Mucosa of gallbladder (tissue), 1 donor: ENCODE measurements around the gene CHRM1. TPM values are rescaled to one million over a fixed set of nuclear protein-coding genes. Genes with fewer than 3 reads are reported as not detected.

ENCODE experiments used
- DNase-seq: peaks from one replicate; pipeline ENCODE4 v3.0.0-alpha.2; 2020; ENCODE audit warnings: low spot score
- total RNA-seq: library from RNA; stranded (reverse); gene quantifications from one replicate; pipeline ENCODE4 v1.2.1, GENCODE V29; 2021
- donor health status: DM: no; HTN: no; CAD: no.

The CHRM1 gene
- total RNA-seq, 1 donor from 2014 or later, result 0.09 TPM

DNA sequence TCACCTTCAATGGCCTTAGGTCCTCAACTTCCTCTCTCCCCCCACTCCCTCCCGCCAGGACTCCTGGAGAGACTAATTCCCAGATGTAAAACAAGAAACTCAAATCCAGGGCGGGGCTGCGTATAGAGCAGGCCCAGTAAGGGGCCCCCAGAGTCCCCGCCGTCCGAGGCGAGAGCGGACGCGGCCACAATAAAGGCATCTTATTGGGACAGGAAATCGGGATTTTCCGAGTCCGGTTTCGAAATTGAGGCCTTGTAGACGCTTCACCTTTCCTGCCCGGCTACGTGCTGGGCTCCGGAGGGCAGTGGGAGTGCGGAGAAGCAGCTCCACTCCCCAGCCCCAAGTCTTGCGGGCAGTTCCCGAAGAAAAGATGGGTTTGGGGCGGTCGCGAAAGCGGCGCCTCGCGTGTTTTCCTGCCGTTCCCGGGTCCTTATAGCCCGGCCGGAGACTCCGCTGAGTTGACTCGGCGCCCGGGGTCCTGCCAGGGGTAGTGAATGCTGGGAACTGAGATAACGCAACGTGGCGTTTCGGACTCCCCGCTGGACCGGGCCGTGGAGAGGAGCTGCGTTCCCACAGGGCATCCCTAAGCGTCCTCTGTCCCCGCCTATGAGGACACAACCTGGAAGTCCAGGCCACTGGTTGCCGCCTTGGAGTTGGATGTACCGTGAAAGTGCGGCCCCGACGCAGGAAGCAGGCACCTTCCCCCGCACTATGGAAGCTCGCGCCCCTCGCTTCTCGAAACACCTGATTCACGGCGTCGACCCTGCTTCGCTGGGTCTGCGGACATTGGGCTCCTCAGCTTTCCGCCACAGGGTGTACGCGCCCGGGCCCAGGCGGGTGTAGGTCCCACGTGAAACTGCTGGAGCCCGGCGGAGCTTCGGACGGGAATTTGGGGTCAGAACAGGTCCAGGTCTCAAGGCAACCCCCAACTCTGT lies 4.8 kb upstream of the CHRM1 start:
- no peak for DNase-seq

DNA sequence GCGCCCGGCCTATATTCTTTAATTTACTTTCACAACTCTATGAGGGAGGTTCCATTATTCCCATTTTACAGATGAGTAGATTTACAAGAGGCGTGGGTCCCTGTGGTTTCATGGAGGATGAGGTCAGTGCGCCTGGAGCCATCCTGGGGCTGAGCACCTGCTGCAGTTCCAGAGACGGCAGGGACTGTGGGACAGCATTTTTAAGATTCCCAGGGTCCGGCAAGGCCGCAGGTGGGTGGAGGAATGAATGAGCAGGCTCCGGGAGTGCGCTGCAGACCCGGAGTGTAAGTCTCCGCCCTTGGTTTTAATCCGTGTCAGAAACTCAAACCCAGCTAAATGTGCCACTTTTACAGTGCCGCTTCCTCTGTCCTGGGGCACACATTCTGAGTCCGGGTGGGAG lies 4.1 kb upstream of the CHRM1 start:
- DNase-seq, result no peak

GRCh38 chr11:62923601-62924411 lies 2.6 kb upstream of the CHRM1 start:
- DNase-seq, result no peak

DNA sequence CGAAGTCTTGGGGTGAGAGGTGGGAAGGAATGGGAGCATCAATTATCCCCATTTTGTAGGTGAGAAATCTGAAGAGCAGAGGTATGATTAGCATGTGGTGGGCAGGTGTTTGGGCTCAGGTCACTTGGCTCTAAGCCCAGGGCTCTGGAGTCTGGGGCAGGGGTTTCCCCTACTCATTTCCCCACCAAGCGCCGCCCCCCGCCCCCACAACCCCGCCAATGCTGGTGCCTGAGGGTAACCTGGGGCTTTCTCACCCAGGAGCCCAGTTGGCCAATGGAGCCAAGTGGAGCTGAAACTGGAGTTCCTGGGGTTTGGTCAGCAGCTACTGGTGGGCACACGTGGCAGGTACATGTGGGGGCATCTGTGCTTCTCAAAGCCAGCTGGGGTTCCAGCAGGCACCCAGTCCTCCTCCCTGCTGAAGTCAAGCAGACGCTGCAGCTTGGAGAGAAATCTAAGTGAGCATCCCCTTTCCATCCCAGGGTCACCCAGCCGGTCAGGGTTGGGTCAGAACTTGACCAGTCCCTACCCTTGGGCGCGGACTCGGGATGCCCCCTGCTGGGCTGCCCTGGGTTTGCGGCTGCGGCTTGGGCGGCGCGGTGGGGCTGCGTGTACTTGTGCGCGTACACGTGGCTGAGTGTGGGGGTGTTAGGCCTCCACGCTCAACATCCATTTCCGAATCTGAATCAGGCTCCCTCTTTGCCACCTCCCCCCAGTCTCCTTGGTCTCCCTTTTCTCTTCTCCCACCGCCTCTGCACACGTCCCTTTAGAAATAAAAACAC lies 1.7 kb upstream of the CHRM1 start:
- no peak for DNase-seq

GRCh38 chr11:62922189-62922589 lies 1.0 kb upstream of the CHRM1 start:
- no peak for DNase-seq

DNA sequence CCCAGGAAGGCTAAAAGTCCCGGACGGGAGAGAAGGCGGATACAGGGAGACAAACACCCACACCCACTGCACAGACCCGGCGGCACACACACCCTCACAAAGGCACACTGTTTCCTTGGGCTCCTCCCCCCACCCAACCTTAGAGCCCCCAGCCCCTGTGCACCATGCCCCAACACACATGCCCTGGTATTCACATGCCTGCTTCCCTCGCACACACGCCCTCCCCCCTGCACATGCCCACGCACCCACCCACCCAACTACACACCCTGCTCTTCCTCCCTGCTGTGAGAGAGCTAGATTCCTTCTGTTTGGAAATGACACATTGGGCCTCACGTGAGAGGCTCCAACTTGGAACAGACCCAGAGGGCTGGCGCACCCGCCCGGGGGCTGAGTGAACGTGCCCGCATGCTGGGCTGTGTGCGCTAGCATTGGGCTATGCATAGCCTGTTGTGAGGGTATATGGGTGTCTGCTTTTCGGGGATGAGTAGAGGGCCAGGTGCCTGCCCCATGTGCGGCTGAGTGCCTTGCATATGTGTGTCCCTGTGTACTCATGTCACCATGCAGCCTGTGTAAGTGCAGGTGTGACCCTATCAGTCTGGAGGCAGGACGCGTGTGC lies 518 bp upstream of the CHRM1 start:
- no peak for DNase-seq

DNA sequence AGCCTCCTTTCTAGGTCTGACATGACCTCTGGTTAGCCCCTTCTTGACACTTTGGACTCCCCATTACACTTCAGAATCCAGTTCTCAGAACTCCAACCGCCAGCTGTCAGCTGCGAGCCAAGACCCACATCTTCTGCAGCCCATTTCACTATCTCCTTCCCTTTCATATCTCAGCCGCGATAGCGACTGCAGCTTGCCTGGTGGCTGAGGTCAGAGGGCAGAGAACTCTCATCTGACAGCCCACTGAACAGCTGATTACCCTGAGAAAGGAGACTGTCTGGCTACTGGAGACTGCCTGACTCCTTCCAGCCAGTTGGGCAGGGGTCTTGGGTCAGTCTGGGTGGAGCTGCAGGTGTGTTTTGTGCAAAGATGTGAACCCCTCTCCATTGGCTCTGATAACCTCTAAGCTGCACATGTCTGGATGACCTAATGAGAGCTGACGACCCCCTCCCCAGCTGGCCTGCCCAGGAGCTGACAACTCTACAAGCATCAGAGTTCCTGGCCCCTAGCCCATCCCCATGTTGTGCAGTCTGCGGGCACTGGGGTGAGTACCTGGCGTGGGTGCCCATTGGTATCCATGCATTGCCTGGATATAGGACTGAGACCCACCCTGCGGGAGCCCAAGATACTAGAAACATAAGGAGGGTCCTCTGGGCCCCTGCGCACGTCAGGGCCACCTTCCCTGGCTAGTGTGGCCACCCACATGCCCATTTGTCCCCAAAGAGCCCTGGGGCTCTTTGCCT lies 1.1 kb downstream of the CHRM1 start:
- no peak for DNase-seq

- DNase-seq, result no peak
Observed at GRCh38 chr11:62919476-62919875, 1.7 kb downstream of the CHRM1 start.

- no peak for DNase-seq
Observed at GRCh38 chr11:62918531-62918930, 2.6 kb downstream of the CHRM1 start.

- no peak for DNase-seq
Observed at GRCh38 chr11:62917906-62918502, 3.2 kb downstream of the CHRM1 start.

DNA sequence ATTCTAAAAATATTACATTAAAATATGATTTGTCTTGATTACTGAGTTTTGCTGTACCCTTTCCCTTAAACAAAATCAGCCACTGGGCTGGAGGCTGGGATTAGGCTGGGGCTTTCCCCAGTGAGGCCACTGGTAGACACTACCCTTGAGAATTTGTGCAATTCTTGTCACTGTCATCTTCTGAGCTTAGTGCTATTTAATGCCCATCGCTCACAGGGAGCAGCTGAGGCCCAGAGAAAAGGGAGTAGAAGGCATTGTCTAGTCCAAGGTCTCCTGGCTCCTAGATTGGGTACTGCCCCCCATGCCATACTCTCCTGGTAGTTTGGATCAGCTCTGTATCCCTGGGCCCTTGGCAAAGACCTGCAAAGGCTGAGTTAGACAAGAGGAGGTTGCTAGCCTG lies 6.7 kb downstream of the CHRM1 start:
- DNase-seq, result no peak

DNA sequence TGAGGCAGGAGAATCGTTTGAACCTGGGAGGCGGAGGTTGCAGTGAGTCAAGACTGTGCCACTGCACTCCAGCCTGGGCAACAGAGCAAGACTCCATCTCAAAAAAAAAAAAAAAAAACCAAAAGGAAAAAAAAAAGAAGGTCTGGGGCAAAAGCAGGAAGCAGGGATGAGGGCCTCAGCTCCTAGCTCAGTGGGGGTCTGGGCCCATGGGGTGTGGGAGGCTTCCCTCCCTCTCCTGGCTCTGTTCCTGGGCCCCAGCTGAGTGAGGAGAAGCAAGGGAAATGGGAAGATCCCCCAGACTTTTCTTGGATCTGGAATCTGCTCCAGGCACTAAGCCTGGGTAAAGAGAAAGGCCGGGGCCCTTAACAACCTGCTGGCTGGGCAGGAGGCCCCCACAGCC lies 8.9 kb downstream of the CHRM1 start:
- no peak for DNase-seq

DNA sequence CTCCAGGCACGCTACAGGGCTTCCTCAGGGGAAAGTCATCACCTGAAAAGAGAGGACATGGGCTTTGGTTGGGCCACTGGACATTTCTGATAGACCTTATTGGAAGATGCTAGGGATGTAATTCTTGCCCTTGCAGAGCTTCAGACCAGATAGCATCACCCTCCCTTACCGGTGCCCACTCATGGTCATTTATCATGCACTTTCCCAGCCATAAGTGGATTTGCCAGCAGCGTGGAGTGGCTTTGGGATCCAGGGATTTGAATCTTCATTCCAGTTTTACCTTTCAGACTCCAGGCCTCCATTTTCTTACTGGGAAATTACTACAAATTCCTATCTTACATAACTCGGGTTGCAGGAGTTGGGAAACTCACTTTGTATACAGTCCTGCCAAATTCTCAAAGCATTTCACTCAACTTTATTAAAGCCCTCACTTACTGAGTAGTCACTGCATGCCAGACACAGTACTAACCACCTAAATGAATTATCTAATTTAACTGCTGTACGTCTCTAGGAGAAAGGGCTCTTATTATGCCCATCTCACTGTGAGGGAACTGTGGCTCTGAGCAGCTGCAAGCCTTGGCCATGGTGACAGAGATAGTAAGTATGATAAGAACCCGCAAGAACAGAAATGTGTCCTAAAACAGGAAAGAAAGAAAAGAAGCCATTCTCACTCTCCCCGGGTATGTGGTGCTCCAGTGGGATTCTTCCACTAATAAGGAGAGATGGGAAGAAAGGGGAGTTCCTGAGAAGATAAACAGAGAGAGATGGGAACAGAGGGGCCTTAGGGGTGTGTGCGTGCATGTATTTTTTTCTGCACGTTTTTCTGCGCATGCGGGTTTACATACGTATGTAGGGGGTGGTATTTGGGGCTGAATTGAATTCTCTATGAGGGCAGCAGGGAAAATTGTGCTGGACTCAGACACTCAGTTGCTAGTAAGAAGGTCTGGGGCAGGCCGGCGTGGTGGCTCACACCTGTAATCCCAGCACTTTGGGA lies 9.7 kb downstream of the CHRM1 start:
- no peak for DNase-seq

GRCh38 chr11:62910141-62910882 lies 10.9 kb downstream of the CHRM1 start:
- no peak for DNase-seq

DNA sequence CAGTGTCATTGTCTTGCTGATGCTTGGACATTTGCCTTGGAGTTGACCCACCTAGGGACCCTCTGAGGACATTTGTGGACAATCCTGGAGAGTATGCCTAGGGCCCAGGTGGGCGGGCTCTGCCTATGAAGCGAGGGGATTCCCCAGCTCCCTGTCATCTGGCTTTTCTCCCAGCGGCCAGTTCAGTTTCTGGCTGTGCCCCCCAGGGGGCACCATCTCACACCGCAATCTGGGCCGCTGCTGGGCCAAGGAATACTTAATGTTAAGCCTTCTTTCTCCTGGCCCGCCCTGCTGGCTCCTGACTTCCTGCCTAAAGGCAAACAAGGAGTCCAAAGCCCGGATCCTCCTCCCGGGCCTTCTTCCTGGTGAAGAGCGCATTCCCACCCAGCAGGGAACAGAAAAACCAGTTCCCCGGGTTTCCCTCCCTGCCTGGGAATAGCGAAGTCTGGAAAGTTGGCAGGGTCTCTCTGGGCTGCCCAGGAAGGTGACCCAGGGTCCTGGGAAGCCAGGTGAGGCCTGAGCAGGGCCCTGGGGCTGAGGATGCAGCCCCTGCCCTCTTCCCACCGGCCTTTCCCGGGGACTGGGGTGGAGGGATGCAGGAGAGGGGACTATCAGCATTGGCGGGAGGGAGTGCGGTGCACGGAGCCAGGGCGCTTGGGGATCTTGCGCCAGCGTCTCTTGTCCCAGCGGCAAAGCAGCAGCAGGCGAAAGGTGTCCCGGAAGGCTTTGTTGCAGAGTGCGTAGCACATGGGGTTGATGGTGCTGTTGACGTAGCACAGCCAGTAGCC lies 11.9 kb downstream of the CHRM1 start:
- DNase-seq, result peak; percentile 78

DNA sequence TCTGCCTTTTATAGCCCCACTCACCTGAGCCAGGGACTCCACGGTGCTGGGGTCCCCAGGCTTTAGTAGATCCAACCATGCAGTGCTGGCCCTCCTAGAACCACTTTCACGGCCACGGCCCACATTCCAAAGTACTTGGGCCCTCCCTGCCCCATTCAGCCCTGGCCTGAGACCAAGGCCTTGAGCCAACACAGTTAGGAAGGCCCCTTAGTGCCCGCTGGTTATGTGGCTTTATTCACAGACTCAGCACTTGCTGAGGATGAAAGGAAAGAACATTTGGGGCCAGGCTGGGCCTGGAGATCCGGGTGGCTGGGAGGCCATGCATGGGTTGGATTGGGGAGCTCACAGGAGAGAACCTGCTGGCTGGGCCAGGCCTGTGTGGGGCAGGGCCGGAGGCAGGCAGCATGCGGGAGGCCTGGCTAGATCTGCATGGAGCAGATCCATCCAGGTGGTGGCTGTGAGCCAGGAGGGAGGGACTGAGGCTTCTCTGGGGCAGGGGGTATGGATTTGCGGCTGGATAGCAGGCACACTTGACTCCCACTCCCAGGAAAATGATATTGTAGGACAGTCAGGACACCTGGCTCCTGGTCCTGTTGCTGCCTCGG lies 12.6 kb downstream of the CHRM1 start:
- no peak for DNase-seq

GRCh38 chr11:62905927-62906531 lies 15.1 kb downstream of the CHRM1 start:
- DNase-seq, result peak; percentile 82
